ENCODE results near the gene NACC2.

GRCh38 chr9:136059321-136059791 is 35.7 kb downstream of the NACC2 start:
- no peak for TF ChIP-seq POLR2A (IDR thresholded peaks at IDR 0.05; ENCODE audit: low read depth, low read length)
- no peak for TF ChIP-seq GATA2 (IDR thresholded peaks at IDR 0.05; ENCODE audit: insufficient read depth, insufficient read length, low read depth, low read length)
- no peak for TF ChIP-seq CTCF (IDR thresholded peaks at IDR 0.05; ENCODE audit: extremely low read depth in 1 of 2, insufficient read depth in 1 of 2, low read depth in 1 of 2, low read length in 2 of 2)
- no peak for TF ChIP-seq JUN (IDR thresholded peaks at IDR 0.05; ENCODE audit: borderline replicate concordance, insufficient read depth, insufficient read length, low read depth)
- no peak for TF ChIP-seq EZH2 (IDR thresholded peaks at IDR 0.05; ENCODE audit: borderline replicate concordance, low read depth, low read length, severe bottlenecking)
- no peak for TF ChIP-seq POLR2AphosphoS5 (IDR thresholded peaks at IDR 0.05; ENCODE audit: insufficient read depth, low read depth, low read length)
- TF ChIP-seq MAX (IDR thresholded peaks at IDR 0.05; ENCODE audit: insufficient read depth, insufficient read length), result no peak
